Liver (tissue), 3 donors: ENCODE measurements around the gene CYP8B1.

Experiments used
- CTCF ChIP-seq: fragments of 150-350 bp; IDR thresholded peaks from 2 replicates; pipeline ENCODE4 v1.5.1; 2017; ENCODE audit warnings: improper control_type of control experiment, low read depth, low read length; ENCODE audit not compliant: missing input control
- EGR1 ChIP-seq, 2 donors: IDR thresholded peaks; 2 replicates each; pipeline ENCODE4 v1.6.1; 2016 to 2018; ENCODE audit warnings: antibody characterized with exemption in 2 of 2, low read depth in 2 of 2
- FOXA1 ChIP-seq: IDR thresholded peaks from 2 replicates; pipeline ENCODE4 v1.6.1; 2016; ENCODE audit warnings: antibody characterized with exemption
- GABPA ChIP-seq, 2 donors: IDR thresholded peaks in 1 of 2; conservative IDR thresholded peaks in 1 of 2; 2 replicates each; pipeline ENCODE4 v1.6.1; 2016; ENCODE audit warnings: antibody characterized with exemption in 2 of 2, mild to moderate bottlenecking in 1 of 2, moderate library complexity in 1 of 2
- HNF4A ChIP-seq, 2 donors: conservative IDR thresholded peaks; 2 replicates each; pipeline ENCODE4 v1.6.1; 2016; ENCODE audit warnings: antibody characterized with exemption in 2 of 2, mild to moderate bottlenecking in 2 of 2
- HNF4G ChIP-seq: IDR thresholded peaks from 2 replicates; pipeline ENCODE4 v1.6.1; 2016; ENCODE audit warnings: antibody characterized with exemption
- MAX ChIP-seq: IDR thresholded peaks from 2 replicates; pipeline ENCODE4 v1.6.1; 2016; ENCODE audit warnings: antibody characterized with exemption
- RAD21 ChIP-seq, 2 donors: IDR thresholded peaks; 2 replicates each; pipeline ENCODE4 v1.6.1; 2016; ENCODE audit warnings: antibody characterized with exemption in 2 of 2, mild to moderate bottlenecking in 2 of 2
- RXRA ChIP-seq, 2 donors: IDR thresholded peaks; 2 replicates each; pipeline ENCODE4 v1.6.1; 2017 to 2018; ENCODE audit warnings: antibody characterized with exemption in 2 of 2, mild to moderate bottlenecking in 1 of 2
- SP1 ChIP-seq: IDR thresholded peaks from 2 replicates; pipeline ENCODE4 v1.6.1; 2018; ENCODE audit warnings: antibody characterized with exemption, mild to moderate bottlenecking
- TAF1 ChIP-seq: conservative IDR thresholded peaks from 2 replicates; pipeline ENCODE4 v1.6.1; 2016; ENCODE audit warnings: antibody characterized with exemption, mild to moderate bottlenecking
- YY1 ChIP-seq: IDR thresholded peaks from 2 replicates; pipeline ENCODE4 v1.6.1; 2016; ENCODE audit warnings: antibody characterized with exemption, mild to moderate bottlenecking
- ZBTB33 ChIP-seq: IDR thresholded peaks from 2 replicates; pipeline ENCODE4 v1.6.1; 2016; ENCODE audit warnings: antibody characterized with exemption
- TF ChIP-seq, protein P1 (sequence below): IDR thresholded peaks from 2 replicates; pipeline ENCODE4 v1.6.1; 2016; ENCODE audit warnings: antibody characterized with exemption, mild to moderate bottlenecking
- donor health status: healthy.
- donor health status: healthy.

DNA sequence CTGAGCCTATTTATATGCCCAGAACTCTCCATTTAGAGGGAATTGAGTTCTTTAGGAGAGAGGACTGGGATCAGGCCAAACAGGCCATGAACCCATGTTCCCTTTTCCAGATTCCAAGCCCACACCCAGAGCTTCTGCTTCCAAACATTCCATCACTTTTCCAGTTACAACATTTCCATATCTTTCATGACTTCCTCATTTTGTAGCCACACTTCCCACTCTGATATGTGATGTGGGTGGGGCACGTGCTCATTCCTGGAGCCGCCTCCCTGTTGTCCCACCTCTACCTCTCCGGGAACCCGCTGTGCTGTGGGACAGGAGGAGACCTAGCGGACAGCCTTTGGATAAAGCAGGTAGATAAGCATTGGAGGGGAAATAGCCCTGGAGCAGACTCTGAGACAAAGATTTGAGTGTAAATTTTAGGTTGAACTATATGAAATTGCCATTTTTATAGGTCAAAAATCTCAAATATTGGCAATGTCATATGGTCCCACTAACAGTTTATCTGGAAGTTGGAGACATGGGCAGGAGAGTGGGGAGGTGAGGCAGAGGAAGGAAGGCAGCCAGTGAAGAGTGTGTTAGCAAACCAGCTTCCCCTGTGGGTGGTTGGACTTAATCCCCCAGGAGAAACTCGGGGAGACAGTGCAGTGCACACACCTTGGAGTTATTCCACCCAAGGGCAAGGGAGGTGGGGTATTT is 31.8 kb downstream of the CYP8B1 start:
- TF ChIP-seq CTCF (no peak), HNF4A (conservative IDR thresholded peaks at IDR 0.05) (peak; percentile 26 to 50), RAD21 (IDR thresholded peaks at IDR 0.05) (peak in 1 of 2 donors; percentile 23), YY1 (peak; percentile 42), GABPA (IDR thresholded peaks at IDR 0.05 in 1 of 2, conservative IDR thresholded peaks at IDR 0.05 in 1 of 2) (no peak), SP1 (peak; percentile 85), TAF1 (no peak), MAX (peak; percentile 25), EGR1 (IDR thresholded peaks at IDR 0.05; ENCODE audit: low read depth in 2 of 2) (peak; percentile 40 to 66), HNF4G (no peak), FOXA1 (no peak), RXRA (IDR thresholded peaks at IDR 0.05) (peak; percentile 67 to 84), ZBTB33 (no peak)
- TF ChIP-seq, protein P1, sequence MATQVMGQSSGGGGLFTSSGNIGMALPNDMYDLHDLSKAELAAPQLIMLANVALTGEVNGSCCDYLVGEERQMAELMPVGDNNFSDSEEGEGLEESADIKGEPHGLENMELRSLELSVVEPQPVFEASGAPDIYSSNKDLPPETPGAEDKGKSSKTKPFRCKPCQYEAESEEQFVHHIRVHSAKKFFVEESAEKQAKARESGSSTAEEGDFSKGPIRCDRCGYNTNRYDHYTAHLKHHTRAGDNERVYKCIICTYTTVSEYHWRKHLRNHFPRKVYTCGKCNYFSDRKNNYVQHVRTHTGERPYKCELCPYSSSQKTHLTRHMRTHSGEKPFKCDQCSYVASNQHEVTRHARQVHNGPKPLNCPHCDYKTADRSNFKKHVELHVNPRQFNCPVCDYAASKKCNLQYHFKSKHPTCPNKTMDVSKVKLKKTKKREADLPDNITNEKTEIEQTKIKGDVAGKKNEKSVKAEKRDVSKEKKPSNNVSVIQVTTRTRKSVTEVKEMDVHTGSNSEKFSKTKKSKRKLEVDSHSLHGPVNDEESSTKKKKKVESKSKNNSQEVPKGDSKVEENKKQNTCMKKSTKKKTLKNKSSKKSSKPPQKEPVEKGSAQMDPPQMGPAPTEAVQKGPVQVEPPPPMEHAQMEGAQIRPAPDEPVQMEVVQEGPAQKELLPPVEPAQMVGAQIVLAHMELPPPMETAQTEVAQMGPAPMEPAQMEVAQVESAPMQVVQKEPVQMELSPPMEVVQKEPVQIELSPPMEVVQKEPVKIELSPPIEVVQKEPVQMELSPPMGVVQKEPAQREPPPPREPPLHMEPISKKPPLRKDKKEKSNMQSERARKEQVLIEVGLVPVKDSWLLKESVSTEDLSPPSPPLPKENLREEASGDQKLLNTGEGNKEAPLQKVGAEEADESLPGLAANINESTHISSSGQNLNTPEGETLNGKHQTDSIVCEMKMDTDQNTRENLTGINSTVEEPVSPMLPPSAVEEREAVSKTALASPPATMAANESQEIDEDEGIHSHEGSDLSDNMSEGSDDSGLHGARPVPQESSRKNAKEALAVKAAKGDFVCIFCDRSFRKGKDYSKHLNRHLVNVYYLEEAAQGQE: peak; percentile 76
